HEK293 (cell line): ENCODE measurements around the gene TRIM28.

Experiments used
- CTCF ChIA-PET: fragments of 350-600 bp; formaldehyde crosslinking; extraction: SDS; loops from one replicate; lab custom pipeline; 2021; ENCODE audit warnings: antibody characterized with exemption; lab: Yijun Ruan, JAX
- POLR2A ChIA-PET: fragments of 300-600 bp; formaldehyde crosslinking; extraction: SDS; loops from one replicate; lab custom pipeline; 2020; ENCODE audit warnings: antibody characterized with exemption, inconsistent platforms; lab: Yijun Ruan, JAX
- H3K27ac ChIP-seq: fragments of 200-500 bp; sonication (Bioruptor generic); 2 replicates; pipeline ENCODE4 v1.5.1; 2014; ENCODE audit warnings: low read depth, low read length, control low read depth, inconsistent platforms; ENCODE audit errors: extremely low read depth
- H3K36me3 ChIP-seq, 2 experiments: fragments of 200-500 bp in 1 of 2; sonication (Bioruptor generic) in 1 of 2; 1 replicate in 1 of 2; 2 replicates in 1 of 2; pipeline ENCODE4 v1.5.1; 2014 to 2017; ENCODE audit warnings: inconsistent platforms in 2 of 2, low read length in 2 of 2; ENCODE audit not compliant: control insufficient read depth in 2 of 2, insufficient read depth in 1 of 2
- H3K4me1 ChIP-seq: fragments of 200-500 bp; sonication (Bioruptor generic); 2 replicates; pipeline ENCODE4 v1.5.1; 2014; ENCODE audit warnings: mild to moderate bottlenecking, low read length, inconsistent platforms; ENCODE audit not compliant: control insufficient read depth, insufficient read depth
- H3K4me3 ChIP-seq: 2 replicates; pipeline ENCODE4 v1.5.1; 2011; ENCODE audit warnings: low read depth, mild to moderate bottlenecking, control low read depth, low read length, moderate library complexity
- H3K9me3 ChIP-seq: fragments of 200-500 bp; sonication (Bioruptor generic); 2 replicates; pipeline ENCODE4 v1.5.1; 2014; ENCODE audit warnings: low read depth, low read length, inconsistent platforms; ENCODE audit not compliant: control insufficient read depth, insufficient read depth
- EGR2 ChIP-seq: fragments of 450-650 bp; formaldehyde crosslinking; IDR thresholded peaks from 2 replicates; pipeline ENCODE4 v1.5.1; 2016; ENCODE audit warnings: low read depth, missing biosample characterization, missing genetic modification characterization
- GFI1B ChIP-seq: fragments of 450-650 bp; formaldehyde crosslinking; IDR thresholded peaks from 2 replicates; pipeline ENCODE4 v1.5.1; 2016; ENCODE audit warnings: missing biosample characterization, missing genetic modification characterization
- KLF8 ChIP-seq: fragments of 450-650 bp; formaldehyde crosslinking; IDR thresholded peaks from 2 replicates; pipeline ENCODE4 v1.5.1; 2016; ENCODE audit warnings: missing biosample characterization, missing genetic modification characterization
- ZEB2 ChIP-seq: fragments of 450-650 bp; formaldehyde crosslinking; IDR thresholded peaks from 2 replicates; pipeline ENCODE4 v1.5.1; 2016; ENCODE audit warnings: missing biosample characterization, missing genetic modification characterization
- ZNF138 ChIP-seq: fragments of 450-650 bp; formaldehyde crosslinking; IDR thresholded peaks from 2 replicates; pipeline ENCODE4 v1.5.1; 2016; ENCODE audit warnings: missing biosample characterization, missing genetic modification characterization, borderline replicate concordance
- ZNF211 ChIP-seq: fragments of 450-650 bp; formaldehyde crosslinking; IDR thresholded peaks from 2 replicates; pipeline ENCODE4 v1.5.1; 2016; ENCODE audit warnings: low read depth, missing biosample characterization, missing genetic modification characterization
- ZNF341 ChIP-seq: fragments of 450-650 bp; formaldehyde crosslinking; IDR thresholded peaks from 2 replicates; pipeline ENCODE4; 2016; ENCODE audit warnings: low read depth, missing biosample characterization, missing genetic modification characterization
- ZNF394 ChIP-seq: fragments of 450-650 bp; formaldehyde crosslinking; IDR thresholded peaks from 2 replicates; pipeline ENCODE4 v1.5.1; 2016; ENCODE audit warnings: missing biosample characterization, missing genetic modification characterization, mild to moderate bottlenecking, moderate library complexity, borderline replicate concordance
- ZNF416 ChIP-seq: fragments of 450-650 bp; formaldehyde crosslinking; IDR thresholded peaks from 2 replicates; pipeline ENCODE4 v1.5.1; 2016; ENCODE audit warnings: missing biosample characterization, missing genetic modification characterization
- ZNF473 ChIP-seq: fragments of 450-650 bp; formaldehyde crosslinking; IDR thresholded peaks from 2 replicates; pipeline ENCODE4 v1.5.1; 2017; ENCODE audit warnings: missing biosample characterization, missing genetic modification characterization
- ZNF48 ChIP-seq: fragments of 450-650 bp; formaldehyde crosslinking; IDR thresholded peaks from 2 replicates; pipeline ENCODE4 v1.5.1; 2016; ENCODE audit warnings: missing biosample characterization, missing genetic modification characterization
- ZNF501 ChIP-seq: fragments of 450-650 bp; formaldehyde crosslinking; IDR thresholded peaks from 2 replicates; pipeline ENCODE4 v1.5.1; 2016; ENCODE audit warnings: missing biosample characterization, missing genetic modification characterization
- ZNF530 ChIP-seq: fragments of 450-650 bp; formaldehyde crosslinking; IDR thresholded peaks from 2 replicates; pipeline ENCODE4 v1.5.1; 2016; ENCODE audit warnings: low read depth, missing biosample characterization, missing genetic modification characterization
- ZNF571 ChIP-seq: fragments of 450-650 bp; formaldehyde crosslinking; IDR thresholded peaks from 2 replicates; pipeline ENCODE4 v1.5.0; 2017; ENCODE audit warnings: missing biosample characterization, missing genetic modification characterization
- ZNF596 ChIP-seq: fragments of 450-650 bp; IDR thresholded peaks from 2 replicates; pipeline ENCODE4 v1.5.0; 2018; ENCODE audit warnings: missing biosample characterization, mild to moderate bottlenecking, missing genetic modification characterization, moderate library complexity
- ZNF621 ChIP-seq: fragments of 450-650 bp; formaldehyde crosslinking; IDR thresholded peaks from 2 replicates; pipeline ENCODE4 v1.5.1; 2017; ENCODE audit warnings: missing biosample characterization, missing genetic modification characterization
- ZNF623 ChIP-seq: fragments of 450-650 bp; formaldehyde crosslinking; IDR thresholded peaks from 2 replicates; pipeline ENCODE4 v1.5.1; 2016; ENCODE audit warnings: missing biosample characterization, missing genetic modification characterization
- ZNF670 ChIP-seq: fragments of 450-650 bp; formaldehyde crosslinking; IDR thresholded peaks from 2 replicates; pipeline ENCODE4 v1.5.1; 2016; ENCODE audit warnings: missing biosample characterization, missing genetic modification characterization, low read depth
- TF ChIP-seq, protein P1 (sequence below): fragments of 450-650 bp; formaldehyde crosslinking; IDR thresholded peaks from 2 replicates; pipeline ENCODE4 v1.5.1; 2016; ENCODE audit warnings: missing biosample characterization, missing genetic modification characterization
- TF ChIP-seq, protein P2 (sequence below): fragments of 450-650 bp; formaldehyde crosslinking; conservative IDR thresholded peaks from 2 replicates; pipeline ENCODE4 v1.5.1; 2016; ENCODE audit warnings: low read depth, missing biosample characterization, missing genetic modification characterization
- TF ChIP-seq, protein P3 (sequence below): fragments of 450-650 bp; formaldehyde crosslinking; IDR thresholded peaks from 2 replicates; pipeline ENCODE4 v1.5.1; 2016; ENCODE audit warnings: missing biosample characterization, missing genetic modification characterization
- TF ChIP-seq, protein P4 (sequence below): fragments of 450-650 bp; formaldehyde crosslinking; IDR thresholded peaks from 2 replicates; pipeline ENCODE4 v1.5.1; 2017; ENCODE audit warnings: missing biosample characterization, missing genetic modification characterization
- TF ChIP-seq, protein P5 (sequence below): fragments of 450-650 bp; formaldehyde crosslinking; IDR thresholded peaks from 2 replicates; pipeline ENCODE4 v1.5.1; 2016; ENCODE audit warnings: missing biosample characterization, missing genetic modification characterization

The TRIM28 gene

DNA sequence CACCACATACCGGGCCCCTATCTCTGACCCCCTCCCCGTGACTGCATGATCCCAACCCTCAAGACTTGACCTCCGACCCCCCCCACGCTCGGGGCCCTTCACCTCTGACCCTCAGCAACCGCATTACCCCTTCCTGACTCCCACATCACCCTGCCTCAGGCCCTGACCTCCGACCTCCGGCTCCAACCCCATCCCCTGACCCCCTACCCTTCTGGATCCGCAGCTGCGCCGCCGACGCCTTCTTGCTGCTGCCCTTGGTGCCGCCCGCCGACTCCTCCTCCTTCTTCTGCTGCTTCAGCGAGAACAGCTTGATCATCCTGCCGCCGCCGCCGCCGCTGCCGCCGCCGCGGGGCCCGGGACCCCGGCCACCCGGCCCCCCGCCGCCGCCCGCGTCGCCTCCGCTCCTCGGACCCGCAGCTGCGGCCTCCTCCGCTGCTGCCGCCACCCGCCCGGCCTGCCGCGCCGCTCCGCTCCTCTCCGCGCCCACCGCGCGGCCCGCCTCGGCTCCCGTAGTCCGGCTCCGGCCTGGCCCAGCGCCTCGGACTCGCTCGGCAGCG lies 14.3 kb downstream of the TRIM28 start, which contains the start of gene UBE2M:
Gene UBE2M, minus strand, starts transcription at position 546 of the 557 bp plus-strand sequence. Its CDS starts 230 bp downstream, at position 316.
- CTCF ChIA-PET = interaction anchor here (1.1 to 1.2 kb wide), 2 partner anchors 14 to 38 kb away, joined by 3 read pairs; partner anchors contain the start of gene ZBTB45
- Histone ChIP-seq H3K9me3 (no peaks in the 10 kb centered on the region), H3K36me3 (peaks cover 13 to 51% of the 10 kb centered on the region in 2 experiments), H3K27ac (peak within 1 kb of the TSS; percentile 99), H3K4me3 (peak within 1 kb of the TSS; percentile 89), H3K4me1 (peaks cover 17% of the 10 kb centered on the region)
- POLR2A ChIA-PET = interaction anchor here (1.2 to 4.0 kb wide), 4 partner anchors 9 to 38 kb away, joined by 3 to 62 read pairs (median 20); partner anchors contain the start of genes TRIM28 and ZBTB45
- TF ChIP-seq, protein P1, sequence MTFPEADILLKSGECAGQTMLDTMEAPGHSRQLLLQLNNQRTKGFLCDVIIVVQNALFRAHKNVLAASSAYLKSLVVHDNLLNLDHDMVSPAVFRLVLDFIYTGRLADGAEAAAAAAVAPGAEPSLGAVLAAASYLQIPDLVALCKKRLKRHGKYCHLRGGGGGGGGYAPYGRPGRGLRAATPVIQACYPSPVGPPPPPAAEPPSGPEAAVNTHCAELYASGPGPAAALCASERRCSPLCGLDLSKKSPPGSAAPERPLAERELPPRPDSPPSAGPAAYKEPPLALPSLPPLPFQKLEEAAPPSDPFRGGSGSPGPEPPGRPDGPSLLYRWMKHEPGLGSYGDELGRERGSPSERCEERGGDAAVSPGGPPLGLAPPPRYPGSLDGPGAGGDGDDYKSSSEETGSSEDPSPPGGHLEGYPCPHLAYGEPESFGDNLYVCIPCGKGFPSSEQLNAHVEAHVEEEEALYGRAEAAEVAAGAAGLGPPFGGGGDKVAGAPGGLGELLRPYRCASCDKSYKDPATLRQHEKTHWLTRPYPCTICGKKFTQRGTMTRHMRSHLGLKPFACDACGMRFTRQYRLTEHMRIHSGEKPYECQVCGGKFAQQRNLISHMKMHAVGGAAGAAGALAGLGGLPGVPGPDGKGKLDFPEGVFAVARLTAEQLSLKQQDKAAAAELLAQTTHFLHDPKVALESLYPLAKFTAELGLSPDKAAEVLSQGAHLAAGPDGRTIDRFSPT (tag by site-specific recombination) = peak; percentile 13; the same call in 1 of the 2 replicates
- TF ChIP-seq ZNF48 (tag by site-specific recombination) (no peak), ZNF596 (tag by site-specific recombination) (no peak), ZNF138 (0 out of 2 replicates have a peak, but pooled peaks have one; percentile 19), ZNF621 (tag by site-specific recombination) (no peak), ZNF211 (tag by site-specific recombination) (no peak), ZNF416 (no peak), EGR2 (peak; percentile 72), ZNF501 (no peak), KLF8 (tag by site-specific recombination) (peak; percentile 29; the same call in 1 of the 2 replicates), ZNF623 (tag by site-specific recombination) (no peak), ZNF670 (no peak), ZNF571 (tag by site-specific recombination) (no peak), ZNF473 (no peak), ZNF530 (tag by site-specific recombination) (no peak), ZNF394 (tag by site-specific recombination) (no peak), ZNF341 (tag by site-specific recombination) (no peak), GFI1B (tag by site-specific recombination) (peak; percentile 43; the same call in 1 of the 2 replicates), ZEB2 (0 out of 2 replicates have a peak, but pooled peaks have one; percentile 4)
- TF ChIP-seq, protein P2, sequence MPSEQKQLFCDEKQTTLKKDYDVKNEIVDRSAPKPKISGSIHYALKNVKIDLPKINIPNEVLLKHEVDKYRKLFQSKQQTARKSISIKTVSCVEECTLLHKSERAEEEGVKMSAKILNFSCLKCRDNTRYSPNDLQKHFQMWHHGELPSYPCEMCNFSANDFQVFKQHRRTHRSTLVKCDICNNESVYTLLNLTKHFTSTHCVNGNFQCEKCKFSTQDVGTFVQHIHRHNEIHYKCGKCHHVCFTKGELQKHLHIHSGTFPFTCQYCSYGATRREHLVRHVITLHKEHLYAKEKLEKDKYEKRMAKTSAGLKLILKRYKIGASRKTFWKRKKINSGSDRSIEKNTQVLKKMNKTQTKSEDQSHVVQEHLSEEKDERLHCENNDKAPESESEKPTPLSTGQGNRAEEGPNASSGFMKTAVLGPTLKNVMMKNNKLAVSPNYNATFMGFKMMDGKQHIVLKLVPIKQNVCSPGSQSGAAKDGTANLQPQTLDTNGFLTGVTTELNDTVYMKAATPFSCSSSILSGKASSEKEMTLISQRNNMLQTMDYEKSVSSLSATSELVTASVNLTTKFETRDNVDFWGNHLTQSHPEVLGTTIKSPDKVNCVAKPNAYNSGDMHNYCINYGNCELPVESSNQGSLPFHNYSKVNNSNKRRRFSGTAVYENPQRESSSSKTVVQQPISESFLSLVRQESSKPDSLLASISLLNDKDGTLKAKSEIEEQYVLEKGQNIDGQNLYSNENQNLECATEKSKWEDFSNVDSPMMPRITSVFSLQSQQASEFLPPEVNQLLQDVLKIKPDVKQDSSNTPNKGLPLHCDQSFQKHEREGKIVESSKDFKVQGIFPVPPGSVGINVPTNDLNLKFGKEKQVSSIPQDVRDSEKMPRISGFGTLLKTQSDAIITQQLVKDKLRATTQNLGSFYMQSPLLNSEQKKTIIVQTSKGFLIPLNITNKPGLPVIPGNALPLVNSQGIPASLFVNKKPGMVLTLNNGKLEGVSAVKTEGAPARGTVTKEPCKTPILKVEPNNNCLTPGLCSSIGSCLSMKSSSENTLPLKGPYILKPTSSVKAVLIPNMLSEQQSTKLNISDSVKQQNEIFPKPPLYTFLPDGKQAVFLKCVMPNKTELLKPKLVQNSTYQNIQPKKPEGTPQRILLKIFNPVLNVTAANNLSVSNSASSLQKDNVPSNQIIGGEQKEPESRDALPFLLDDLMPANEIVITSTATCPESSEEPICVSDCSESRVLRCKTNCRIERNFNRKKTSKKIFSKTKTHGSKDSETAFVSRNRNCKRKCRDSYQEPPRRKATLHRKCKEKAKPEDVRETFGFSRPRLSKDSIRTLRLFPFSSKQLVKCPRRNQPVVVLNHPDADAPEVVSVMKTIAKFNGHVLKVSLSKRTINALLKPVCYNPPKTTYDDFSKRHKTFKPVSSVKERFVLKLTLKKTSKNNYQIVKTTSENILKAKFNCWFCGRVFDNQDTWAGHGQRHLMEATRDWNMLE (tag by site-specific recombination) = no peak
- TF ChIP-seq, protein P3, sequence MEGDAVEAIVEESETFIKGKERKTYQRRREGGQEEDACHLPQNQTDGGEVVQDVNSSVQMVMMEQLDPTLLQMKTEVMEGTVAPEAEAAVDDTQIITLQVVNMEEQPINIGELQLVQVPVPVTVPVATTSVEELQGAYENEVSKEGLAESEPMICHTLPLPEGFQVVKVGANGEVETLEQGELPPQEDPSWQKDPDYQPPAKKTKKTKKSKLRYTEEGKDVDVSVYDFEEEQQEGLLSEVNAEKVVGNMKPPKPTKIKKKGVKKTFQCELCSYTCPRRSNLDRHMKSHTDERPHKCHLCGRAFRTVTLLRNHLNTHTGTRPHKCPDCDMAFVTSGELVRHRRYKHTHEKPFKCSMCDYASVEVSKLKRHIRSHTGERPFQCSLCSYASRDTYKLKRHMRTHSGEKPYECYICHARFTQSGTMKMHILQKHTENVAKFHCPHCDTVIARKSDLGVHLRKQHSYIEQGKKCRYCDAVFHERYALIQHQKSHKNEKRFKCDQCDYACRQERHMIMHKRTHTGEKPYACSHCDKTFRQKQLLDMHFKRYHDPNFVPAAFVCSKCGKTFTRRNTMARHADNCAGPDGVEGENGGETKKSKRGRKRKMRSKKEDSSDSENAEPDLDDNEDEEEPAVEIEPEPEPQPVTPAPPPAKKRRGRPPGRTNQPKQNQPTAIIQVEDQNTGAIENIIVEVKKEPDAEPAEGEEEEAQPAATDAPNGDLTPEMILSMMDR (tag by site-specific recombination) = no peak
- TF ChIP-seq, protein P4, sequence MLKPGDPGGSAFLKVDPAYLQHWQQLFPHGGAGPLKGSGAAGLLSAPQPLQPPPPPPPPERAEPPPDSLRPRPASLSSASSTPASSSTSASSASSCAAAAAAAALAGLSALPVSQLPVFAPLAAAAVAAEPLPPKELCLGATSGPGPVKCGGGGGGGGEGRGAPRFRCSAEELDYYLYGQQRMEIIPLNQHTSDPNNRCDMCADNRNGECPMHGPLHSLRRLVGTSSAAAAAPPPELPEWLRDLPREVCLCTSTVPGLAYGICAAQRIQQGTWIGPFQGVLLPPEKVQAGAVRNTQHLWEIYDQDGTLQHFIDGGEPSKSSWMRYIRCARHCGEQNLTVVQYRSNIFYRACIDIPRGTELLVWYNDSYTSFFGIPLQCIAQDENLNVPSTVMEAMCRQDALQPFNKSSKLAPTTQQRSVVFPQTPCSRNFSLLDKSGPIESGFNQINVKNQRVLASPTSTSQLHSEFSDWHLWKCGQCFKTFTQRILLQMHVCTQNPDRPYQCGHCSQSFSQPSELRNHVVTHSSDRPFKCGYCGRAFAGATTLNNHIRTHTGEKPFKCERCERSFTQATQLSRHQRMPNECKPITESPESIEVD = no peak
- TF ChIP-seq, protein P5, sequence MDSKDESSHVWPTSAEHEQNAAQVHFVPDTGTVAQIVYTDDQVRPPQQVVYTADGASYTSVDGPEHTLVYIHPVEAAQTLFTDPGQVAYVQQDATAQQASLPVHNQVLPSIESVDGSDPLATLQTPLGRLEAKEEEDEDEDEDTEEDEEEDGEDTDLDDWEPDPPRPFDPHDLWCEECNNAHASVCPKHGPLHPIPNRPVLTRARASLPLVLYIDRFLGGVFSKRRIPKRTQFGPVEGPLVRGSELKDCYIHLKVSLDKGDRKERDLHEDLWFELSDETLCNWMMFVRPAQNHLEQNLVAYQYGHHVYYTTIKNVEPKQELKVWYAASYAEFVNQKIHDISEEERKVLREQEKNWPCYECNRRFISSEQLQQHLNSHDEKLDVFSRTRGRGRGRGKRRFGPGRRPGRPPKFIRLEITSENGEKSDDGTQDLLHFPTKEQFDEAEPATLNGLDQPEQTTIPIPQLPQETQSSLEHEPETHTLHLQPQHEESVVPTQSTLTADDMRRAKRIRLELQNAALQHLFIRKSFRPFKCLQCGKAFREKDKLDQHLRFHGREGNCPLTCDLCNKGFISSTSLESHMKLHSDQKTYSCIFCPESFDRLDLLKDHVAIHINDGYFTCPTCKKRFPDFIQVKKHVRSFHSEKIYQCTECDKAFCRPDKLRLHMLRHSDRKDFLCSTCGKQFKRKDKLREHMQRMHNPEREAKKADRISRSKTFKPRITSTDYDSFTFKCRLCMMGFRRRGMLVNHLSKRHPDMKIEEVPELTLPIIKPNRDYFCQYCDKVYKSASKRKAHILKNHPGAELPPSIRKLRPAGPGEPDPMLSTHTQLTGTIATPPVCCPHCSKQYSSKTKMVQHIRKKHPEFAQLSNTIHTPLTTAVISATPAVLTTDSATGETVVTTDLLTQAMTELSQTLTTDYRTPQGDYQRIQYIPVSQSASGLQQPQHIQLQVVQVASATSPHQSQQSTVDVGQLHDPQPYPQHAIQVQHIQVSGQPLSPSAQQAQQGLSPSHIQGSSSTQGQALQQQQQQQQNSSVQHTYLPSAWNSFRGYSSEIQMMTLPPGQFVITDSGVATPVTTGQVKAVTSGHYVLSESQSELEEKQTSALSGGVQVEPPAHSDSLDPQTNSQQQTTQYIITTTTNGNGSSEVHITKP (tag by site-specific recombination) = 0 out of 2 replicates have a peak, but pooled peaks have one; percentile 7
